DMS 273 treated with DMSO at 0.1 percent for 48 hours (cell line): ENCODE data around the gene CD22.

Source experiments
- DNase-seq: peaks from one replicate; lab custom pipeline; 2025; lab: John Stamatoyannopoulos, UW

CD22 gene

GRCh38 chr19:35295792-35296462 is 33.1 kb upstream of the CD22 start:
- DNase-seq = no peak

- no peak for DNase-seq
These were observed 32.1 kb upstream of the CD22 start for GRCh38 chr19:35296644-35297514.

DNA sequence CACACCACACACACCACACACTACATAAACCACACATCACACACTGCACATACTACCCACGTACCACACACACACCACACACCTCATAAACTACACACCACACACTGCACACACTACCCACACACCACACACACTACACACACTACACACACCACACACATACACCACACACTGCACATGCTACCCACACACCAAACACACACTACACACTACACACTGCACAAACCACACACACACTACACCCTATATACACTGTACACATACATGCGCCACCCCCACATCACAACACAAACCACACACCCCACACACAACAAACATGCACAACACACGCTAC is 31.5 kb upstream of the CD22 start:
- DNase-seq = no peak

DNA sequence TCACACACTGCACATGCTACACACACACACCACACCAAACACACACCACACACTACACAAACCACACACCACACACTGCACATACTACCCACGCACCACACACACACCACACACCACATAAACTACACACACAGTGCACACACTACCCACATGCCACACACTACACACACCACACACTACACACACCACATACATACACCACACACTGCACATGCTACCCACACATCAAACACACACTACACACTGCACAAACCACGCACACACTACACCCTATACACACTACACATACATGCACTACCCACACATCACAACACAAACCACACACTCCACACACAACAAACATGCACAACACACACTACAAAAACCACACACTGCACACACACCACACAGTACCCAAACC is 31.1 kb upstream of the CD22 start:
- DNase-seq = no peak

GRCh38 chr19:35298561-35298972 is 30.4 kb upstream of the CD22 start:
- DNase-seq = no peak

GRCh38 chr19:35299523-35300338 is 29.3 kb upstream of the CD22 start:
- no peak for DNase-seq

- no peak for DNase-seq
These were observed 28.7 kb upstream of the CD22 start for GRCh38 chr19:35300339-35300649.

DNA sequence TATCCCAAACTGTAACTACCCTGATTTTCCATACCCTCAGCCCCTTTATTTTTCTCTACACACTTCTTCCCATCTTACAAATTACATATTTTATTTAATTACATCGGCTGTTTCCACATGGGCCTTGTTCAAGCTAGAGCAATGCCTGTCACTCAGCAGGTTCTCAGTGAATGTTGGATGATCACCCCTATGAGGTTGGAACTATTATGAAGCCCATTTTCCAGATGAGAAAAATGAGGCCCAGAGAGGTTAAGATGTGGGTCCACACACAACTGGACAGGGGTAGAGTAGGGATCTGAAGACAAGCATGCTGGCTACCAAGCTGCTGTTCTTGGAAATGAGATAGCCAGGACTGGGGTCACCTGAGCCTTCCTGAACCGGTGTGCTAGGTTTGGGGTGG is 27.0 kb upstream of the CD22 start:
- no peak for DNase-seq

DNA sequence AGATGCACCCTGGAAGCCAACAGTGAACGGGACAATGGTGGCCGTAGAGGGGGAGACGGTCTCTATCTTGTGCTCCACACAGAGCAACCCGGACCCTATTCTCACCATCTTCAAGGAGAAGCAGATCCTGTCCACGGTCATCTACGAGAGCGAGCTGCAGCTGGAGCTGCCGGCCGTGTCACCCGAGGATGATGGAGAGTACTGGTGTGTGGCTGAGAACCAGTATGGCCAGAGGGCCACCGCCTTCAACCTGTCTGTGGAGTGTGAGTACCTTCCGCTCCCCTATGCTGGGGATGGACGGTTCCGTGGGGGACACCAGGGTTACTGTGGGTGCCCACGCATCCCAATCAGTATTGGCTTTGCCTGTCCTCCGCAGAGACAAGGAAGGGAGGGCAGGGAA is 26.5 kb upstream of the CD22 start:
- DNase-seq = no peak

DNA sequence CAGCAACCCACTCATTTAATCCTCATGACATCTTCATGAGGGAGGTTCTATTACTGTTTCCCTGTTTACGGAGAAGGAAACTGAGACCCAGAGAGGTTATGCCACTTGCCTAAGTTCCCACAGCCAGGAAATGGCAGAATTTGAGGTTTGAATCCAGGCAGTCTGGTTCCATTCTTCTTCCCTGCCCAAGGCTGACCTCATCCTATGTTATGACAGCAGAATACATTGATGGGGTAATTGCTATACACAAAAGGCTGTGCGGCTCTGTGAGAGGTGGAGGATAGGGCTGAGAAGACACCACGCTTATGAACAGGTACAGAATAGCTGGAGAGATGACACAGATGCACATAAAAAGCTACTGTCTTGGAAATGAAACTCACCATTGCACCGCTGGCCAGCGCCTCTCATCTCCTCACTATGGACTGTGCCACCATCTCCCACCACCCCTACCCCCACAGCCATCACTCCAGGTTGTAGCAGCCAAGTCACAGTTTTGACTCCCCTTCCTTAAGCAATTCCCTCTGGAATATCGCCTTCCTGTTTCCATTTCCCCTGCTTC is 25.6 kb upstream of the CD22 start:
- no peak for DNase-seq

DNA sequence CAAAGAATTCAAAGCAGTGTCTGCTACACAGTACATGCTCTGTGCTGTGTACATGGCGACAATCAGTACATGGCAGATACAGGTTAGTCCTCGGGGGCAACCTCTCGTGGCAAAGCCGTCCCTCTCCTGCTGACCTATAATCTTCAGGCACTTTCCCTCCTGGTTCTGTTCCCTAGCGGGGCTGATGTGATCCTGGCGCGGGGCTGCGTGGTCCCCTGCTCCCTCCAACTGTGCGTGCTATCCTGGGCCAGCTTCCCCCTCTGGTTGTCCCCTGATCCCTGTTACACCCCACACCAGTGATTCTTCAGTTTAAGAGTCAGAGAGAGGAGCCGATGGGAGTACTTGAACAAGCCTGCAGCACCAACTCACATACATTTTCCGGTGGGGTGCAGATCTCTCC is 25.0 kb upstream of the CD22 start:
- DNase-seq = no peak

- DNase-seq = no peak
These were observed 23.8 kb upstream of the CD22 start for GRCh38 chr19:35305181-35305580.

- no peak for DNase-seq
These were observed 22.3 kb upstream of the CD22 start for GRCh38 chr19:35306473-35307246.

GRCh38 chr19:35307931-35308330 is 21.1 kb upstream of the CD22 start:
- no peak for DNase-seq

- DNase-seq = no peak
These were observed 20.1 kb upstream of the CD22 start for GRCh38 chr19:35308910-35309309.

GRCh38 chr19:35309481-35310279 is 19.3 kb upstream of the CD22 start:
- DNase-seq = no peak

DNA sequence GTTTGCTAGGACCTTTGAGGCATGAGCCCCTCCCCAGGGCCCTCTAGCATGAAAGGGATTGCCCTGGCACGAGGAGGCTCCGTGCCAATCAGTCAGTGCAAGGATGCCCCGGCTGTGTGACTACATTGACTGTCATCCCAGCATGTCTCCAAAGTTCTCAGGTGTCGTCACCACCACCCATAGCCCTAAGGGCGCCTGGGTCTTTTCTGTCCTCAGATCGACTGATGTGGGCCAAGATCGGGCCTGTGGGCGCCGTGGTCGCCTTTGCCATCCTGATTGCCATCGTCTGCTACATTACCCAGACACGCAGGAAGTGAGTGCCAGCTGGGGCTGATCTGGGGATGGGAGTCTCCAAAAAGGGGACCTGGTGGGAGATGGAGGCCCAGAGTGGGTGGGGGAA is 18.7 kb upstream of the CD22 start:
- no peak for DNase-seq

DNA sequence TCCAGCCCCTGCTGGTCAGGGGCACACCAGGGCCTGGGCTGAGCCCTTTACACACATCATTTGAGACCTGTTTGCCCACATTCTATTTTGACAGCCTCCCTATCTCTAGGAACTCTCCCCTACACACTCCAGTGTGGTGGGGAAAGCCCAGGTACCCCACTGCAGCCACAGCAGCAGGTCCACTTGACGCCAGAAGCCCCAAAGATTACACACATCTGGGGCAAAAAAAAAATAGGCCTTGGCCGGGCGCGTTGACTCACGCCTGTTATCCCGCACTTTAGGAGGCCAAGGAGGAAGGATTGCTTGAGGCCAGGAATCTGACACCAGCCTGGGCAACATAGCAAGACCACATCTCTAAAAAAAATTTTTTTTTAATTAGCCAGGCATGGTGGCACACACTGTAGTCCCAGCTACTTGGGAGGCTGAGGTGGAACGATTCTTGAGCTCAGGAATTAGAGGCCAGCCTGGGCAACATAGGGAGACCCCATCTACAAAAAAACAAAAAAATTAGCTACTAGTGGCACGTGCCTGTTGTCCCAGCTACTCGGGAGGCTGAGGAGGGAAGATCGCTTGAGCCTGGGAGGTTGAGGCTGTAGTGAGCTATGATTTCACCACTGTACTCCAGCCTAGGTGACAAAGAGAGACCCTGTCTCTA is 18.0 kb upstream of the CD22 start:
- DNase-seq = no peak

GRCh38 chr19:35311901-35312665 is 16.9 kb upstream of the CD22 start:
- DNase-seq = no peak

GRCh38 chr19:35313587-35313986 is 15.4 kb upstream of the CD22 start:
- DNase-seq = no peak
